ENCODE results near the gene YLPM1.

- TF ChIP-seq CTCF (conservative IDR thresholded peaks at IDR 0.05; ENCODE audit: low read length) = no peak
- TF ChIP-seq EZH2phosphoT487 (IDR thresholded peaks at IDR 0.05; ENCODE audit: borderline replicate concordance) = no peak
Observed at GRCh38 chr14:74820288-74820687, 57.2 kb downstream of the YLPM1 start.
